T-helper 9 cell (primary cell): ENCODE measurements around the gene PAOX.
"Not testable (repeated sequence)": the region's sequence is repeated elsewhere in the genome, so short reads cannot be mapped to it uniquely, and the experiment has no call there.

Source experiments
- DNase-seq: peaks from one replicate; pipeline ENCODE4 v3.0.0-alpha.2; 2020

The PAOX gene

DNA sequence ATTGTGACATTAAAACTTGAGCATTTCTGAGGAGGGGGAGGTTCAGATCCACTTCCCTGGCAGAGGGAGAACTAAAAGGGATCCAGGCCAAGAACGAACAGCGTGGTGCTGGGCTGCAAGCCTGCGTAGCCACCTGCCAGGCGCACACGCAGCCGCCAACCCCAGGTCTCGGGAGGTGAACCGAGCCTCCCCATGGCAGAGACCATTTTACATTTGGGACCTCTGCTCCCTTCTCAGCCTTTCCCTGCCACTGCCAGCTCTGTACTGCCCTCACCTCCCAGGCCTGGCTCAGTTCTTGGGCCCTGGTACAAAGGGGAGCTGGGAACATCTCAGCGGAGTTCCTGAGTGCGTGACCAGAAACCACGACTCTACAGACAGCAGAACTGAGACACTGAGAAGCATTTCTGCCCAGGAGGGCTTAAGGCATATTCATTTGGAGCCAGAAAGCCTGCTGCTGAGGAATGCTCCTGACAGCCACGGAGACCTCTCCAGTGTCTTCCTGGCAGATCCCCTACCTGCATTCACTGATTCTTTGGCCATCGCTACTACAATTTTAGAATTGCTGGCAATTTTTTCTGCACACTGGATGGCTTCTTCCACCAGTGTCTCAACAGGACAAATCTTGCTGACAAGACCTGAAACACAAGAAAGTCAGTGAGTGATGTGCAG is 13.5 kb upstream of the PAOX start:
- DNase-seq: no peak

DNA sequence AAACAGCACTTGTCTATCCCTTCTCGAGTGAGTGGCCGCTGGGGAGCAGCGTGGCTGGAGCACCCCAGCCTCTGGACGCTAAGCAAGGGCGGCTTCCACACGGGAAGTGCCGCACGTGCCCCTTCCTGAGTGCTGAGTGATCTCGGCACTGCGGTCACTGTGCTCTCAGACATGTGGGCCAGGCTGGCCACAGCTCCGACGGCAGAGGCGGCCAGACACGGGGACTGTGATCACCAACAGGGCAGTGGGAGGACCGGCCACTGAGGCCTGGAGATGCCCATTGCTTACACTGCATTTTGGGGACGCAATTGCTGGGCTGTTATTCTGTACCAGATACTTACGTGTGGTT is 13.0 kb upstream of the PAOX start:
- no peak for DNase-seq

GRCh38 chr10:133366751-133367150 is 12.3 kb upstream of the PAOX start:
- no peak for DNase-seq

- DNase-seq: not testable (repeated sequence)
Measured at GRCh38 chr10:133367461-133367860, 11.6 kb upstream of the PAOX start.

DNA sequence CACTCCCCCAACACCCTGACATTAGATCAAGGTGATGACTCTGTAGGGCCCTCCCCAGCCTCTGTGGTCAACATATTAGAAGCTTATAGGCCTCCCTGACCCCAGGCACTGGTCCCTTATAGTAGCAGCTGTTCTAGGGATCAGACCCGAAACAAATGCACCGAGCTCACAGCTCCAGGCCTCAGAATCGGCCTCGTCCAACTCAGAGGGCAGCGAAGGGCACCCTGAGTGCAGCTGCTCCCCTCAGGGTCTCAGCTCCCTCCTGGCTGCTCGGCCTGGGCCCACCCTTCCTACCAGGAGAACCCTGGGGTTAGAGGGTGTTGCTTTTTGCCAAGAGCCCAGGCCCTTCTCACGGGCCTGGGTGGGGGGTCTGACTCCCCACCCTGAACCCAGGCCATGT is 10.9 kb upstream of the PAOX start:
- DNase-seq: no peak

GRCh38 chr10:133370030-133370786 is 8.9 kb upstream of the PAOX start:
- DNase-seq: no peak

GRCh38 chr10:133372507-133372906 is 6.6 kb upstream of the PAOX start:
- DNase-seq: no peak

- peak; percentile 90 for DNase-seq
Measured at GRCh38 chr10:133373174-133374090, 5.6 kb upstream of the PAOX start, which contains the start of gene ECHS1. Gene ECHS1 (minus strand): TSS chr10:133373354. CDS start chr10:133373333, 21 bp downstream.

DNA sequence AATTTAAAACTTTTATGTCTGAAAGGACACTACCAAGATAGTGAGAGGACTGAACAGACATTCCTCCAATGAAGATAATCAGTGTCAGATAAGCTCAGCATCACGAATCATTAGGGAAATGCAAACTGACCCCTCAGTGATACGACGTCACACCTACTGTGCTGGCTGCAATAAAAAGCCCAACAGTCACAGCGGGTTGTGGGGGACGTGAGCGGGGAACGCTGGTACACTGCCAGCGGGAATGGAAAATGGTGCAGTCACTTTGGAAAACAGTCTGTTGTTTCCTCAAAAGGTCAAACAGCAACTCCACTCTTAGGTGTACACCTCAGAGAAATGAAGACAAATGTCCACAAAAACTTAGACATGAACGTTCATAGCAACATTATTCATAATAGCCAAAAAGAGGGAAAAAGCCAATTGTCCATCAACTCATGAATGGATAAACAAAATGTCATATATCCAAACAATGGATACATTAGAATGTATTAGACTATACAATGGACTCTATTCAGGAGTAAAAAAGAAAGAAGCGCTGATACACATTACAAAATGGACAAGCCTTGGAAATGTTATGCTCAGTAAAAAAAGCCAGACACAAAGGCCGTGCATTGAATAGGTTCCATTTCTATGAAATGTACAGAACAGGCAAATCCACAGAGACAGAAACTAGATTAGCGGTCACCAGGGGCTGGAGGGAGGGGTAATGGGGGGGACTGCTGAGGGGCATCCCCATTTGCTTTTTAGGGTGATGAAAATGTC is 3.5 kb upstream of the PAOX start:
- DNase-seq: no peak

DNA sequence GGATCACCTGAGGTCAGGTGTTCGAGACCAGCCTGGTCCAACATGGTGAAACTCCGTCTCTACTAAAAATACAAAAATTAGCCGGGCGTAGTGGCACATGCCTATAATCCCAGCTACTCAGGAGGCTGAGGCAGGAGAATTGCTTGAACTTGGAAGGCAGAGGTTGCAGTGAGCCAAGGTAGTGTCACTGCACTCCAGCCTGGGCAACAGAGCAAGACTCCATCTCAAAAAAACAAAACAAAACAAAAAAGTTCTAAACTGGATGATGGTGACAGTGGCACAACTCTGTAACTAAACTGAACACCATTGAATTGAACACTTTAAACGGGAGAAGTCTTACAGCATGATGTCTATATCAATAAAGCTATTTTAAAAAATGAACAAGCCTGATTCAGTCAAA is 2.9 kb upstream of the PAOX start:
- DNase-seq: not testable (repeated sequence)

DNA sequence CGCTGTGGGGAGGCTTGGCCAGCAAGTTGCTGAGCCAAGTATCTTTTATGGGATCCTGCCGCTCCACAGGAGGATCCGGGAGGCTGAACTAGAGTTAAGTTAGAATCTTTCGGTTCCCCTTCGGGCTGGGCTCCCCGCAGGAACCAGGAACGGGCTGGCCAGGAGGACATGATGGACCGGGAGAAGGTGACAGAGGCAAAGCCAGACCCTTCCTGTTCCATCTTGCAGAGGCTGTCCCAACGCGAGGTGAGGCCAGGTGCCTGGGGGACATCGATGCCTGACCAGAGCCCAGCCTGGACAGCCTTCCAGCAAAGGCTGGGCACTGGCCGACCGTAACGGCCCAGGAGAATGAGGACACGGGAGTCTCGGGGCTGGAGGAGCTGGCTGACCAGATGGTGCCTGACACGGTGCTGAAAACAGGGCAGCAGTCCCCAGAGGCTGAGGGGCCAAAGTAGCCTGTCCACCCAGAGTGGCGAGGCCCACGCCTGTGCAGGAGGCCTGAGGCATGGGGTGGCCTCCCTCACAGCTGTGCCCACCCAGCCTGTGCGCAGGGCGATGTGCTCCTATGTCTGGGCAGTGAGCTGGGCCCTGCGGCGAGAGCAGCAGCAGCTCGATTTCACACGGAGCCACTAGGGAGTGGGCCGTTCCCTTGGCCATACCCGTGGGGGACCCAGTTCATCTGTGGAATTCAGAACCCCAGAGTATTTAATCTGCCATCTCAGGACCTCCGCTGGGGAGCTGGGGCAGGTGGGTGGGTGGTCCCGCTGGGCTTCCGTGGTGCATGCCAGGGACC is 1.8 kb upstream of the PAOX start:
- DNase-seq: no peak

DNA sequence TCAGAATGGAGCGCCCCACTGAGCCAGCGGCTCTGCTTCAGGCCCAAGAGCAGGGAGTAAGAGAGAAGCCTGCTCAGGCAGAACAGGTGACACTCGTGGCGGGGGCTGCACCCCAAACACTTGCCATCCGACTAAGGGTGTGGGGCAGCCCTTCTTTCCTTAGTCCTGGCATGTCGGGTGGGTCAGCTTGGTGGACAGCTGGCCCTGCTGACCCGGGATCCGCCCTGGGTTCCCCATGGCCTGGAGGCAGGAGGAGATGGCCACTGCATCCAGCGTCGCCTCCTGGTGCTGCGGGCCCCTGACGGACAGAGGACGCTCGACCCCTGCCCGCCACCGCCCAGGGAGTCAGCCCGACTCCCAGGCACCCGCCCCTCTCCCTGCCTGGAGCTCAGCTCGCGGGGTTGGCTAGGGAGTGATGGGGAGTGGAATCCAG is 1.2 kb upstream of the PAOX start:
- DNase-seq: no peak

GRCh38 chr10:133378251-133379096 is 588 bp upstream of the PAOX start:
- DNase-seq: peak; percentile 45

GRCh38 chr10:133379801-133380666 is 972 bp downstream of the PAOX start:
- DNase-seq: no peak

GRCh38 chr10:133381036-133381435 is 2.0 kb downstream of the PAOX start:
- DNase-seq: no peak

GRCh38 chr10:133383551-133383950 is 4.5 kb downstream of the PAOX start:
- DNase-seq: no peak

- no peak for DNase-seq
Measured at GRCh38 chr10:133384071-133384470, 5.0 kb downstream of the PAOX start.

GRCh38 chr10:133385214-133385613 is 6.2 kb downstream of the PAOX start:
- no peak for DNase-seq

DNA sequence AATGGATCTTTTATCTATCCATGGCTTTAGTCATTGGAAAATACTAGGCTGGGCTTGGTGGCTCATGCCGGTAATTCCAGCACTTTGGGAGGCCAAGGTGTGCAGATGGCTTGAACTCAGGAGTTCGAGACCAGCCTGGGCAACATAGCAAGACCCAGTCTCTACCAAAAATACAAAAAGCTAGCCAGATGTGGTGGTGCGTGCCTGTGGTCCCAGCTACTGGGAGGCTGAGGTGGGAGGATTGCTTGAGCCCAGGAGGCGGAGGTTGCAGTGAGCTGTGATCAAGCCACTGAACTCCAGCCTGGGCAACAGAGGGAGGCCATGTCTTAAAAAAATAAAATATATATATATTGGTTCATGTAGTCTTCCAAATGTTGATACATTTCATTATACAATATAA is 7.9 kb downstream of the PAOX start:
- not testable (repeated sequence) for DNase-seq
